K562 (cell line): Measurements from ENCODE around the gene TSPAN14.
A peak's percentile ranks its signal among the peaks of the same experiment; 100 is the strongest.

Source experiments
- CHD4 ChIP-seq: fragments of 200-600 bp; sonication (generic); IDR thresholded peaks from 3 replicates; pipeline ENCODE4 v1.6.1; 2012; ENCODE audit warnings: low read depth, mild to moderate bottlenecking, mixed read lengths, low read length, inconsistent platforms; ENCODE audit not compliant: insufficient read depth, insufficient replicate concordance, poor library complexity, severe bottlenecking
- CTCF ChIP-seq, 3 experiments: IDR thresholded peaks in 2 of 3; conservative IDR thresholded peaks in 1 of 3; 2 replicates each; pipeline ENCODE4 v1.5.1; 2011 to 2012; ENCODE audit warnings: low read length in 3 of 3, mild to moderate bottlenecking in 3 of 3, control low read depth in 2 of 3, improper control_type of control experiment in 1 of 3, inconsistent platforms in 1 of 3, low read depth in 1 of 3, mixed read lengths in 1 of 3, moderate library complexity in 1 of 3; ENCODE audit not compliant: insufficient read depth in 2 of 3
- EP300 ChIP-seq: IDR thresholded peaks from 2 replicates; pipeline ENCODE4 v1.6.1; 2012; ENCODE audit warnings: low read length, improper control_type of control experiment
- KAT8 ChIP-seq: fragments of 450-650 bp; IDR thresholded peaks from 2 replicates; pipeline ENCODE4 v1.6.1; 2016; ENCODE audit warnings: low read depth, mild to moderate bottlenecking
- MAFK ChIP-seq: IDR thresholded peaks from 2 replicates; pipeline ENCODE4 v1.6.1; 2011; ENCODE audit warnings: low read length, improper control_type of control experiment
- MAX ChIP-seq: sonication (generic); formaldehyde crosslinking; IDR thresholded peaks from 2 replicates; pipeline ENCODE4 v1.9.0; 2022; ENCODE audit warnings: mild to moderate bottlenecking, missing genetic modification reagents
- PATZ1 ChIP-seq: fragments of 250-450 bp; sonication (Bioruptor Pico); IDR thresholded peaks from 2 replicates; pipeline ENCODE4 v1.5.0; 2020; ENCODE audit warnings: mild to moderate bottlenecking, borderline replicate concordance
- SIX5 ChIP-seq, 2 experiments: IDR thresholded peaks; 2 replicates each; pipeline ENCODE4 v1.6.1; 2011; ENCODE audit warnings: low read length in 2 of 2, borderline replicate concordance in 1 of 2, low read depth in 1 of 2, mild to moderate bottlenecking in 1 of 2, moderate library complexity in 1 of 2; ENCODE audit not compliant: insufficient read depth in 1 of 2
- ZNF407 ChIP-seq: fragments of 450-650 bp; IDR thresholded peaks from 2 replicates; pipeline ENCODE4 v1.6.1; 2016; ENCODE audit warnings: low read depth
- TF ChIP-seq, protein P1 (sequence below): fragments of 450-650 bp; IDR thresholded peaks from 2 replicates; pipeline ENCODE4 v1.6.1; 2016

GRCh38 chr10:80530251-80530650 is 76.1 kb downstream of the TSPAN14 start:
- TF ChIP-seq ZNF407: no peak
- TF ChIP-seq CTCF (IDR thresholded peaks at IDR 0.05 in 2 of 3, conservative IDR thresholded peaks at IDR 0.05 in 1 of 3; ENCODE audit: insufficient read depth in 2 of 3, low read depth in 1 of 3, low read length in 3 of 3): peak in 1 of 3 experiments; percentile 16; a peak in 1 of 6 replicates
- no peak for TF ChIP-seq PATZ1 (CRISPR knock-in tag)
- no peak for TF ChIP-seq MAFK
- TF ChIP-seq EP300: no peak
- TF ChIP-seq MAX (CRISPR knock-in tag): no peak
- no peak for TF ChIP-seq CHD4
- no peak for TF ChIP-seq SIX5 (IDR thresholded peaks at IDR 0.05; ENCODE audit: borderline replicate concordance in 1 of 2, insufficient read depth in 1 of 2, low read depth in 1 of 2, low read length in 2 of 2)
- no peak for TF ChIP-seq KAT8
- TF ChIP-seq, protein P1, sequence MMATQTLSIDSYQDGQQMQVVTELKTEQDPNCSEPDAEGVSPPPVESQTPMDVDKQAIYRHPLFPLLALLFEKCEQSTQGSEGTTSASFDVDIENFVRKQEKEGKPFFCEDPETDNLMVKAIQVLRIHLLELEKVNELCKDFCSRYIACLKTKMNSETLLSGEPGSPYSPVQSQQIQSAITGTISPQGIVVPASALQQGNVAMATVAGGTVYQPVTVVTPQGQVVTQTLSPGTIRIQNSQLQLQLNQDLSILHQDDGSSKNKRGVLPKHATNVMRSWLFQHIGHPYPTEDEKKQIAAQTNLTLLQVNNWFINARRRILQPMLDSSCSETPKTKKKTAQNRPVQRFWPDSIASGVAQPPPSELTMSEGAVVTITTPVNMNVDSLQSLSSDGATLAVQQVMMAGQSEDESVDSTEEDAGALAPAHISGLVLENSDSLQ: no peak
